HUES48 (cell line): ENCODE results near the gene LRRC63.

Source experiments
- H3K27ac ChIP-seq: one replicate; pipeline ENCODE4 v1.7.0; 2013; ENCODE audit warnings: low read depth, low read length, inconsistent platforms
- H3K27me3 ChIP-seq: 2 replicates; pipeline ENCODE4 v1.6.1; 2013; ENCODE audit warnings: mild to moderate bottlenecking, low read length; ENCODE audit not compliant: control insufficient read depth, insufficient read depth
- H3K36me3 ChIP-seq: 2 replicates; pipeline ENCODE4 v1.6.1; 2013; ENCODE audit warnings: low read length; ENCODE audit not compliant: control insufficient read depth, insufficient read depth
- H3K4me1 ChIP-seq: 2 replicates; pipeline ENCODE4 v1.6.1; 2013; ENCODE audit warnings: mild to moderate bottlenecking, low read length; ENCODE audit not compliant: control insufficient read depth, insufficient read depth
- H3K4me3 ChIP-seq: 2 replicates; pipeline ENCODE4 v1.5.1; 2013; ENCODE audit warnings: mild to moderate bottlenecking, low read depth, low read length
- H3K9ac ChIP-seq: 2 replicates; pipeline ENCODE4 v1.6.1; 2013; ENCODE audit warnings: mild to moderate bottlenecking, low read depth, low read length, moderate library complexity
- H3K9me3 ChIP-seq: 2 replicates; pipeline ENCODE4 v1.6.1; 2013; ENCODE audit warnings: low read length; ENCODE audit not compliant: control insufficient read depth, insufficient read depth

LRRC63 gene

DNA sequence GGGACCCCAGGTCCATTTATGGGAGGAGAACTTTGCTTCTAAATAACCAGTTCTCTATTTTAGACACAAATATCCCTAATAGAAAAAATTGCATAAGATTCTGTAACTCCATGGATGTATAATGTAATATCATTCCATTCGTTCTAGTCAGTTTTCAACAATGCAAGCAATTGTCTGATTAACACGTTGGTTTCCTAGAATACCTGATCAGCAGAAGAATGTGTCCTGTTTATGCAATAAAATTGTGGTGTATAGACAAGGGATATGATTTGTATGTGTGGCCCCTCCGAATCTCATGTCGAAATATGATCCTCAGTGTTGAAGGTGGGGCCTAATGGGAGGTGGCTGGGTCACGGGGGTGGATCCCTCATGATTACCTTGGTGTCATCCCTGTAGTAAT lies 113.2 kb downstream of the LRRC63 start:
- Histone ChIP-seq H3K9ac (no peak overlapping the region), H3K27me3 (no peaks in the 10 kb centered on the region; the same call in 1 of the 2 replicates), H3K27ac (no peak overlapping the region), H3K36me3 (no peaks in the 10 kb centered on the region), H3K4me1 (no peaks in the 10 kb centered on the region), H3K4me3 (no peak overlapping the region), H3K9me3 (no peaks in the 10 kb centered on the region)
